ENCODE results near the gene HMGCR.

DNA sequence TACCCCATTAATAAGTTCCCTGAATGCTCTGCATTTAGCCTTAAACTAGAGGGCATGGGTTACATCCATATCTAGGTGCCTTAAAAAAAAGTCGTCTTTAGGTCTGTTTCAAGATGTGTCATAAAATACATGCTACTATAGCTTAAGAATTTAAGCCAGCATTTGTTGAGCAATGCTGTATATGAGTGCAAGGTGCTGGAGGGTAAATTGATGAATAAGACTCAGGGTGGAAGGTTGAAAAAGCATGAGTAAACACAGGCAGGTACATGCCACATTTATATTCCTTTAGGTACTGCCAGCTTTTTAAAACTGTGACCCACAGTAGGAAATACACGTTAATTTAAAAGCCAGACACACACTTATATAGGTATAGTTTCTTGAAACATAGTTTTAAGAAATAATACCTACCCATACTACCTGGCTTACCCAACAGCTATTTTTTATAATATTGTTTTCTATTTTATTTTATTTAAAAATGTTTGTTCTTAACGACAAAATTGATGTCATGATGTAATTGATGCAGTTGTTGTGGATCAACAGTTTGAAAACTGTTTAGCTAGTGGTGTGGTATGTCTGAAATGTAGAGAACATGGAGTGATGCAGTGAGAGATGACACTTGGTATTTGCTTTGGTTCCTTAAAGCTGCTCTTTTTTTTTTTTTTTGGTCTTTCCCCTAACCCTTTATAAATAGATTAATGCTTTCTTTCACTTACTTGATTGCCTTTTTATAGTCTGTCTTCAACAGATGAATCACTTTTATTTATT, 3.9 kb downstream of the HMGCR start:
- no peak for TF ChIP-seq ATF2 (CRISPR knock-in tag; IDR thresholded peaks at IDR 0.05)
- TF ChIP-seq, protein P1, sequence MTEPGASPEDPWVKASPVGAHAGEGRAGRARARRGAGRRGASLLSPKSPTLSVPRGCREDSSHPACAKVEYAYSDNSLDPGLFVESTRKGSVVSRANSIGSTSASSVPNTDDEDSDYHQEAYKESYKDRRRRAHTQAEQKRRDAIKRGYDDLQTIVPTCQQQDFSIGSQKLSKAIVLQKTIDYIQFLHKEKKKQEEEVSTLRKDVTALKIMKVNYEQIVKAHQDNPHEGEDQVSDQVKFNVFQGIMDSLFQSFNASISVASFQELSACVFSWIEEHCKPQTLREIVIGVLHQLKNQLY (CRISPR knock-in tag; conservative IDR thresholded peaks at IDR 0.05), result no peak
- no peak for TF ChIP-seq SMAD3 (CRISPR knock-in tag; conservative IDR thresholded peaks at IDR 0.05)
- TF ChIP-seq CBX8 (IDR thresholded peaks at IDR 0.05; ENCODE audit: borderline replicate concordance, extremely low read depth, low read depth, low read length, poor library complexity, severe bottlenecking), result no peak
- no peak for TF ChIP-seq POLR2A (conservative IDR thresholded peaks at IDR 0.05)
- TF ChIP-seq, protein P2, sequence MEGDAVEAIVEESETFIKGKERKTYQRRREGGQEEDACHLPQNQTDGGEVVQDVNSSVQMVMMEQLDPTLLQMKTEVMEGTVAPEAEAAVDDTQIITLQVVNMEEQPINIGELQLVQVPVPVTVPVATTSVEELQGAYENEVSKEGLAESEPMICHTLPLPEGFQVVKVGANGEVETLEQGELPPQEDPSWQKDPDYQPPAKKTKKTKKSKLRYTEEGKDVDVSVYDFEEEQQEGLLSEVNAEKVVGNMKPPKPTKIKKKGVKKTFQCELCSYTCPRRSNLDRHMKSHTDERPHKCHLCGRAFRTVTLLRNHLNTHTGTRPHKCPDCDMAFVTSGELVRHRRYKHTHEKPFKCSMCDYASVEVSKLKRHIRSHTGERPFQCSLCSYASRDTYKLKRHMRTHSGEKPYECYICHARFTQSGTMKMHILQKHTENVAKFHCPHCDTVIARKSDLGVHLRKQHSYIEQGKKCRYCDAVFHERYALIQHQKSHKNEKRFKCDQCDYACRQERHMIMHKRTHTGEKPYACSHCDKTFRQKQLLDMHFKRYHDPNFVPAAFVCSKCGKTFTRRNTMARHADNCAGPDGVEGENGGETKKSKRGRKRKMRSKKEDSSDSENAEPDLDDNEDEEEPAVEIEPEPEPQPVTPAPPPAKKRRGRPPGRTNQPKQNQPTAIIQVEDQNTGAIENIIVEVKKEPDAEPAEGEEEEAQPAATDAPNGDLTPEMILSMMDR (IDR thresholded peaks at IDR 0.05 in 2 of 3, conservative IDR thresholded peaks at IDR 0.05 in 1 of 3; ENCODE audit: insufficient read depth in 2 of 3, low read depth in 1 of 3, low read length in 3 of 3), result no peak
- no peak for TF ChIP-seq YY1 (IDR thresholded peaks at IDR 0.05; ENCODE audit: borderline replicate concordance in 1 of 3, control insufficient read depth in 1 of 3, extremely low read depth in 1 of 3, insufficient read depth in 3 of 3, insufficient read length in 1 of 3, insufficient replicate concordance in 2 of 3, low read depth in 1 of 3, low read length in 2 of 3)
- TF ChIP-seq HOXB6 (CRISPR knock-in tag; IDR thresholded peaks at IDR 0.05; ENCODE audit: borderline replicate concordance), result no peak
- TF ChIP-seq POLR2AphosphoS5 (IDR thresholded peaks at IDR 0.05; ENCODE audit: control insufficient read depth, insufficient read depth, low read depth, low read length), result no peak
- no peak for TF ChIP-seq NR2F6 (CRISPR knock-in tag; IDR thresholded peaks at IDR 0.05)

All from K562 (cell line).